HCT116 (cell line): ENCODE results near the gene MAST4. TPM values are rescaled to one million over a fixed set of nuclear protein-coding genes. Genes with fewer than 3 reads are reported as not detected.

ENCODE experiments used
- ATAC-seq: fragments of 200-7000 bp; cut with Tn5 transposase; 2 replicates; pipeline ENCODE4 v1.9.1; 2020; ENCODE audit warnings: mild to moderate bottlenecking, moderate library complexity
- BruUV-seq: library from RNA; stranded (reverse); fragments of 400-500 nt; replicated peaks from 2 replicates; lab custom pipeline; 2021; lab: Mats Ljungman, UMichigan
- CTCF ChIA-PET: fragments of 300-600 bp; sonication (Branson Sonifier 250); formaldehyde crosslinking; loops from one replicate; lab custom pipeline; 2021; ENCODE audit warnings: antibody characterized with exemption; lab: Charles Lee
- POLR2A ChIA-PET: fragments of 300-600, 350-600 bp; sonication (Branson Sonifier 250); formaldehyde crosslinking; loops from one replicate; lab custom pipeline; 2021; ENCODE audit warnings: antibody characterized with exemption; lab: Charles Lee
- RAD21 ChIA-PET, 2 experiments: fragments of 300-600 bp; sonication (Branson Sonifier 250); formaldehyde crosslinking; loops; one replicate each; lab custom pipeline; 2023; ENCODE audit warnings: low total read pairs in 2 of 2; ENCODE audit not compliant: uncharacterized antibody in 2 of 2, unreplicated experiment in 2 of 2, low non-redundant PET in 1 of 2; lab: Charles Lee
- DNase-seq: peaks from one replicate; pipeline ENCODE4 v3.0.0-alpha.2; 2010; ENCODE audit warnings: low read depth, low spot score
- H2AFZ ChIP-seq: fragments of 200-600 bp; shearing (Covaris generic), sonication (generic); 2 replicates; pipeline ENCODE4 v1.6.1; 2017; ENCODE audit warnings: low read depth, mixed run types, mixed read lengths, antibody characterized with exemption, low read length; ENCODE audit not compliant: poor library complexity, severe bottlenecking
- H3K27ac ChIP-seq: 2 replicates; pipeline ENCODE4 v1.5.1; 2012; ENCODE audit warnings: low read depth, low read length
- H3K27me3 ChIP-seq: fragments of 200-600 bp; sonication (generic); 2 replicates; pipeline ENCODE4 v1.6.1; 2016; ENCODE audit warnings: mixed run types, low read length, mixed read lengths; ENCODE audit not compliant: insufficient read depth
- H3K36me3 ChIP-seq, 2 experiments: fragments of 200-500 bp in 1 of 2; fragments of 200-600 bp in 1 of 2; sonication (Bioruptor generic) in 1 of 2; sonication (generic) in 1 of 2; 2 replicates each; pipeline versions ENCODE4 v1.5.1 to v1.6.1; 2014 to 2016; ENCODE audit warnings: low read length in 2 of 2, inconsistent platforms in 1 of 2, mixed read lengths in 1 of 2, mixed run types in 1 of 2; ENCODE audit not compliant: insufficient read depth in 2 of 2, control insufficient read depth in 1 of 2
- H3K4me1 ChIP-seq, 2 experiments: fragments of 200-600 bp in 1 of 2; sonication (generic) in 1 of 2; 2 replicates each; pipeline versions ENCODE4 v1.5.1 to v1.6.1; 2012 to 2017; ENCODE audit warnings: low read length in 2 of 2, inconsistent platforms in 1 of 2, mild to moderate bottlenecking in 1 of 2, mixed read lengths in 1 of 2, mixed run types in 1 of 2, moderate library complexity in 1 of 2; ENCODE audit not compliant: insufficient read depth in 2 of 2, control insufficient read depth in 1 of 2
- H3K4me2 ChIP-seq: fragments of 200-600 bp; sonication (generic); 2 replicates; pipeline ENCODE4 v1.6.1; 2017; ENCODE audit warnings: mixed run types, low read length, mixed read lengths
- H3K4me3 ChIP-seq, 2 experiments: fragments of 200-600 bp in 1 of 2; sonication (generic) in 1 of 2; replicated peaks in 1 of 2; 2 replicates each; pipeline ENCODE4 v1.5.1; 2011 to 2016; ENCODE audit warnings: low read length in 2 of 2, control low read depth in 1 of 2, low read depth in 1 of 2, mild to moderate bottlenecking in 1 of 2, mixed read lengths in 1 of 2, mixed run types in 1 of 2
- H3K79me2 ChIP-seq: fragments of 200-600 bp; sonication (generic); 2 replicates; pipeline ENCODE4 v1.6.1; 2017; ENCODE audit warnings: mild to moderate bottlenecking, mixed run types, low read length, moderate library complexity, mixed read lengths; ENCODE audit not compliant: insufficient read depth
- H3K9ac ChIP-seq: fragments of 200-600 bp; sonication (generic); 2 replicates; pipeline ENCODE4 v1.6.1; 2016; ENCODE audit warnings: low read length, mixed read lengths
- H3K9me2 ChIP-seq: fragments of 200-600 bp; sonication (generic), shearing (Covaris generic); 2 replicates; pipeline ENCODE4 v1.6.1; 2017; ENCODE audit warnings: mixed run types, mild to moderate bottlenecking, moderate library complexity; ENCODE audit not compliant: insufficient read depth
- H3K9me3 ChIP-seq, 2 experiments: fragments of 200-500 bp in 1 of 2; fragments of 200-600 bp in 1 of 2; sonication (Bioruptor generic) in 1 of 2; sonication (generic) in 1 of 2; 2 replicates each; pipeline ENCODE4 v1.6.1; 2014 to 2017; ENCODE audit warnings: low read length in 2 of 2, mixed read lengths in 2 of 2, inconsistent platforms in 1 of 2, low read depth in 1 of 2, mild to moderate bottlenecking in 1 of 2, mixed run types in 1 of 2, moderate library complexity in 1 of 2; ENCODE audit not compliant: control insufficient read depth in 1 of 2, insufficient read depth in 1 of 2
- H4K20me1 ChIP-seq: fragments of 200-600 bp; sonication (generic), shearing (Covaris generic); 2 replicates; pipeline ENCODE4 v1.6.1; 2017; ENCODE audit warnings: mixed run types, mild to moderate bottlenecking, moderate library complexity; ENCODE audit not compliant: insufficient read depth
- CBX3 ChIP-seq: IDR thresholded peaks from 2 replicates; pipeline ENCODE4 v1.6.1; 2012; ENCODE audit warnings: low read depth
- EZH2 ChIP-seq: fragments of 200-600 bp; sonication (generic); IDR thresholded peaks from 2 replicates; pipeline ENCODE4 v1.6.1; 2017; ENCODE audit warnings: antibody characterized with exemption, mixed run types
- SIN3A ChIP-seq: IDR thresholded peaks from 2 replicates; pipeline ENCODE4 v1.6.1; 2012; ENCODE audit warnings: low read depth
- TCF7L2 ChIP-seq: IDR thresholded peaks from 2 replicates; pipeline ENCODE4 v1.7.0; 2011; ENCODE audit warnings: borderline replicate concordance, inconsistent platforms; ENCODE audit not compliant: insufficient read depth, insufficient read length; ENCODE audit errors: extremely low read depth
- ZNF274 ChIP-seq: fragments of 200-500 bp; sonication (Bioruptor generic); IDR thresholded peaks from 2 replicates; pipeline ENCODE4 v1.6.1; 2014; ENCODE audit warnings: mild to moderate bottlenecking, low read depth, low read length, inconsistent platforms
- intact Hi-C: fragments of 100-400 bp; cut with micrococcal nuclease; formaldehyde crosslinking; loops from 2 replicates; pipeline ENCODE4 v1.10.0; 2022
- total RNA-seq: library from RNA; stranded (reverse); gene quantifications from one replicate; pipeline ENCODE4 v1.2.1, GENCODE V29; 2021; ENCODE audit not compliant: unreplicated experiment
- TF ChIP-seq, protein P1 (sequence below): IDR thresholded peaks from 2 replicates; pipeline ENCODE4 v1.6.1; 2012

The MAST4 gene
- total RNA-seq, 1 experiment from 2014 or later: 1.1 TPM

DNA sequence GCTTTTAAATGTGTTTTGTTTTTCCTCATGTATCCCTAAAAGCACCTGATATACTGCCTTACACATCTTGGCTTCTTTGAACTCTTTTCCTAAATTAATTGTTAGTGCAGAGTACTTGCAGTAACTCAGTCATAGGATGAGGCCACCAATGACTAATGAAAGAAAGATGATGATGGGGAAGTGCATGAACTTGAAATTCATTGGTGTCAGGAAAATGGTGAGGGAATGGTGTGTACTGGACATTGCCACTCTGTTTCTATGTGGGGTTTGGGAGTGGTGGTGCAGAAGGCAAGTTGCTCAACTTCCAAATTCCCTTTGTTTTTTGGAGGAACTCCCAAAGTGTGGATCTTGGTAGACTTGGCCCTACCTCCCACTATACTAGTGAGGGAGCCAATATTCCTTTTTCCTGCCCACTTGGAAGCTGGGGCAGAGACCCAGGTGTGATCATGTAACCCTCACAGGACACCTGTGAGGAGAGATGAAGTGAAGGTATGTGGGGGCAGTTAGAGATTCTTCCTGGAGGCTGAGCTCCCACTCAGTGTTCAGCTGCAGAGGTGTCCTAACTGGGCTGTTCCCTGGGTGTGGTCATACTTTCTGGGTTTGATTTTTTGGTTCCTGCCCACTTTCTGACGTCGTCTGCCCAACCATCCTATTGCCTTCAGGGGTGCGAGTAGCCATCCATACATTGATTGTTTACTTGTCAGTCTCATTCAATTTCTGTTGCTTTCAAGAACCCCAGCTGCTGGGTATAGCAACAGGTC, 298.5 kb downstream of the MAST4 start:
- Histone ChIP-seq H3K9me3 (no peaks in the 10 kb centered on the region), H3K9me2 (no peaks in the 10 kb centered on the region), H3K79me2 (no peaks in the 10 kb centered on the region), H3K27ac (no peak overlapping the region), H3K4me1 (no peaks in the 10 kb centered on the region), H4K20me1 (no peaks in the 10 kb centered on the region), H3K9ac (no peak overlapping the region), H2AFZ (no peak overlapping the region), H3K4me2 (no peak overlapping the region), H3K4me3 (no peak overlapping the region), H3K27me3 (peaks cover 47% of the 10 kb centered on the region), H3K36me3 (no peaks in the 10 kb centered on the region)
- CTCF ChIA-PET: no interaction called here
- no TSS peak for BruUV-seq
- ATAC-seq (no peak), DNase-seq (no peak)
- TF ChIP-seq TCF7L2 (no peak), EZH2 (no peak), SIN3A (no peak), CBX3 (no peak)
- TF ChIP-seq, protein P1, sequence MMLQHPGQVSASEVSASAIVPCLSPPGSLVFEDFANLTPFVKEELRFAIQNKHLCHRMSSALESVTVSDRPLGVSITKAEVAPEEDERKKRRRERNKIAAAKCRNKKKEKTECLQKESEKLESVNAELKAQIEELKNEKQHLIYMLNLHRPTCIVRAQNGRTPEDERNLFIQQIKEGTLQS: no peak
- RAD21 ChIA-PET: no interaction called here
- intact Hi-C loops: no loop called here
- POLR2A ChIA-PET: no interaction called here

- Histone ChIP-seq H3K9me2 (no peaks in the 10 kb centered on the region), H3K4me1 (no peaks in the 10 kb centered on the region), H3K9me3 (no peaks in the 10 kb centered on the region), H3K27ac (no peak overlapping the region), H3K4me3 (no peak overlapping the region), H4K20me1 (no peaks in the 10 kb centered on the region), H3K36me3 (no peaks in the 10 kb centered on the region), H3K79me2 (no peaks in the 10 kb centered on the region), H3K4me2 (no peak overlapping the region), H3K27me3 (peaks cover 43% of the 10 kb centered on the region), H3K9ac (no peak overlapping the region), H2AFZ (no peak overlapping the region)
- ATAC-seq (no peak), DNase-seq (no peak)
- ChIA-PET RAD21 (no interaction called here), CTCF (no interaction called here), POLR2A (no interaction called here)
- TF ChIP-seq ZNF274: no peak
- intact Hi-C loops: no loop called here
- BruUV-seq: no TSS peak
These were observed 300.0 kb downstream of the MAST4 start for GRCh38 chr5:66896171-66896570.
